Glutamatergic neuron (in vitro differentiated cells): ENCODE measurements around the gene ARMS2. TPM values are rescaled to one million over a fixed set of nuclear protein-coding genes. Genes with fewer than 3 reads are reported as not detected.

ENCODE experiments used
- DNase-seq: peaks from one replicate; pipeline ENCODE4 v3.0.0; 2022
- H3K27ac Mint-ChIP-seq: one replicate; pipeline ENCODE4 v1.8.0; 2020; ENCODE audit warnings: mild to moderate bottlenecking, mixed read lengths, inconsistent platforms; ENCODE audit not compliant: unreplicated experiment
- H3K27me3 Mint-ChIP-seq: one replicate; pipeline ENCODE4 v1.8.0; 2020; ENCODE audit warnings: mild to moderate bottlenecking, moderate library complexity, mixed read lengths, inconsistent platforms; ENCODE audit not compliant: unreplicated experiment
- H3K36me3 Mint-ChIP-seq: one replicate; pipeline ENCODE4 v1.8.0; 2020; ENCODE audit warnings: mild to moderate bottlenecking, mixed read lengths, inconsistent platforms; ENCODE audit not compliant: unreplicated experiment
- H3K4me1 Mint-ChIP-seq: one replicate; pipeline ENCODE4 v1.8.0; 2020; ENCODE audit warnings: mild to moderate bottlenecking, low read depth, mixed read lengths, inconsistent platforms; ENCODE audit not compliant: unreplicated experiment
- H3K4me3 Mint-ChIP-seq: one replicate; pipeline ENCODE4 v1.8.0; 2020; ENCODE audit warnings: mild to moderate bottlenecking, mixed read lengths, inconsistent platforms; ENCODE audit not compliant: unreplicated experiment
- H3K9me3 Mint-ChIP-seq: one replicate; pipeline ENCODE4 v1.8.0; 2020; ENCODE audit warnings: mild to moderate bottlenecking, moderate library complexity, mixed read lengths, inconsistent platforms; ENCODE audit not compliant: unreplicated experiment
- CTCF ChIP-seq: fragments of 200-600 bp; sonication (generic); IDR thresholded peaks from one replicate; pipeline ENCODE4 v1.5.0; 2021; ENCODE audit not compliant: partially characterized antibody, unreplicated experiment
- total RNA-seq: library from RNA; stranded (reverse); fragmentation: NEBNext Ultra II Directional; extraction: Animal tissue kit (Norgen Biotek cat#: 25700); gene quantifications from one replicate; pipeline ENCODE4 v1.2.1, GENCODE V29; 2021; ENCODE audit not compliant: unreplicated experiment

ARMS2 gene
- total RNA-seq, 1 donor from 2014 or later: not detected

DNA sequence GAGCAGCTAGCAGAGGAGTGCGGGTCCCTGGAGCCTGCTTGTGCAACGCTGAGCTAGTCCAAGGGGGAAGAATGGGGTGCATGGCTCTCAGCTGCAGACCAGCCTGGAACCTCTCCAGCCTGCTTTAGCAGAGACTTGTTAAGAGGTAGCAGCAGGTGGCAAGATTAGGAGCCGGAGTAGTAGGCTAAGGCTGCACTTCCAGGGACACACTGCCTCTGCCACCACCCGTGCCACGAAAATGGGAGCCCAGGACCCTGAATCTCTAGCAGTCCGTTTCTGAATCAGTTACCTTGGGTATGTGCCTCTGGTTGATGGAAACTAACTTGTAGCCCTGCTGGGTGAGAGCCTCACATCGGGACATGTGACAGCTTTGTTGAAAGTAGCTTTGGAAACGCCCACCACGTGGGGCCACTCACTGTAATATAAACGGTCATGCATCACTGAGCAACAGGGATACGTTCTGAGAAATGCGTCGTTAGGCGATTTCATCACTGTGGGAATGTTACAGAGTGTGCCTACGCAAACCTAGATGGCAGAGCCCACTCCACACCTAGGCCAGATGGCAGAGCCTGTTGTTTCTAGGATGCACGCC, 32.8 kb downstream of the ARMS2 start:
- TF ChIP-seq CTCF: no peak
- Mint-ChIP-seq H3K27me3 (no peaks in the 10 kb centered on the region), H3K36me3 (no peaks in the 10 kb centered on the region), H3K27ac (no peak overlapping the region), H3K4me3 (no peak overlapping the region), H3K9me3 (no peaks in the 10 kb centered on the region), H3K4me1 (peaks cover 6% of the 10 kb centered on the region)
- DNase-seq: no peak

DNA sequence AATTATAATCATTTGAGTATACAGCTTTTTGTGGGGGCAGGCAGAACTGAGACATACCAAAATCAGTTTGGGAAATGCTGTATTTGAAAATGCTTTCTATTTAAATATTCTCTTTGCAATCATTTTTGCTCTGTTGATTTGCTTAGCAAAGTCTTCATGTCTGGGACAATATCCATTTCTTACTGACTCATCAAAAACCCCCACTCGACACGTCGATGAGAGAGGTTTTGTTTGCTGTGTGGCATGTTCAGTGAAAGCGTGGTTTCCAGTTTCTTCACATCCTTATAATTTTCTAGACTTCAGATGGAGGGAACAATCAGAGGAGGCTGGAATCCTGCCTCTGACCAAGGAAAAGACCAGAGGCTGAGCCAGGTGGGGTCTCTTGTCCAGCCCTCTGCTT, 35.8 kb downstream of the ARMS2 start:
- DNase-seq: no peak
- H3K27me3 Mint-ChIP-seq: peaks cover 1% of the 10 kb centered on the region
- H3K4me3 Mint-ChIP-seq: no peak overlapping the region
- H3K9me3 Mint-ChIP-seq: no peaks in the 10 kb centered on the region
- TF ChIP-seq CTCF: no peak
- H3K27ac Mint-ChIP-seq: no peak overlapping the region
- H3K36me3 Mint-ChIP-seq: no peaks in the 10 kb centered on the region
- H3K4me1 Mint-ChIP-seq: peaks cover 20% of the 10 kb centered on the region

- H3K36me3 Mint-ChIP-seq: no peaks in the 10 kb centered on the region
- no peak overlapping the region for H3K4me3 Mint-ChIP-seq
- peaks cover 26% of the 10 kb centered on the region for H3K4me1 Mint-ChIP-seq
- no peak for TF ChIP-seq CTCF
- peaks cover 1% of the 10 kb centered on the region for H3K27me3 Mint-ChIP-seq
- no peak for DNase-seq
- H3K27ac Mint-ChIP-seq: no peak overlapping the region
- no peaks in the 10 kb centered on the region for H3K9me3 Mint-ChIP-seq
Measured at GRCh38 chr10:122490786-122491680, 36.6 kb downstream of the ARMS2 start.

DNA sequence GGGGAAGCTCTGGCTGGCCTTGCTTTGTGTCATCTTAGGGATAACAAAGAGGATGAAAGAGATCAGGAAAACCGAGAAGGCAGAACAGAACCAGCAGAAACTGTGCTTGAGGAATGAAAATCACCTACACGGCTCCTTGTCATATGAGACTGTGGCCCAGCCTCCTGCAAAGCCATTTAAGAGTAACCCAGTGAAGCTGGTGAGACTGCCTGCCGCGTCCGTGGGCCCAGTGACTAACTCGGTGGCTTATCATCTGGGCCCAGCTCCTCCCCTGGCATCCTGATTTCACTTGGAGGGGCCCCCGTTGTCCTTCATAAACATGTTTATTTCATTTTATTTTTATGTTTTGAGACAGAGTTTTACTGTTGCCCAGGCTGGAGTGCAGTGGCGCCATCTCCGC, 37.6 kb downstream of the ARMS2 start:
- Mint-ChIP-seq H3K27me3 (peaks cover 6% of the 10 kb centered on the region), H3K36me3 (no peaks in the 10 kb centered on the region), H3K4me3 (no peak overlapping the region), H3K4me1 (peaks cover 30% of the 10 kb centered on the region), H3K9me3 (no peaks in the 10 kb centered on the region), H3K27ac (no peak overlapping the region)
- TF ChIP-seq CTCF: no peak
- no peak for DNase-seq

DNA sequence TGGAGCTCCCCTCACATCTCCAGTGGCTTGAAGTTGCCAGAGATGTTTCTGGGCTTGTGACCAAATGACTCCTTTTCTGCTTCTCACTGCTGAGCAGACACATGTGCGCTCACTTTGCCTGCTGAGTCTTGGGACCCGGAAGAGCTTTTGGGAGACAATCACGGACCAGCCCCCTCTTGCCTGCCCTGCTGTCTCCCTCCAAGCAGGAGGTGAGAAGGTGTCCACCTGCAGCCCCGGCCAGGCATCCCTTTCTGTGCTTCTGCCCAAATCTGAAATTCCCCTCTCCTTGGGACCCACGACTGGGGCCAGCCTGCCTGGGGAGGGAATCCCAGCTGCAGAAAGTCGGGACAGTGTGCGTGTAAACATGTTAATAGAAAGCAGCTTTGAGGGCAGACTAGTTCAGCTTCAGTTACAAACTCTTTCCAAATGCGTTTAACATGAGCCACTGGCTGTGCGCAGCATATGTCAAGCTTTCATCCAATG, 38.6 kb downstream of the ARMS2 start:
- peaks cover 24% of the 10 kb centered on the region for H3K4me1 Mint-ChIP-seq
- no peak for DNase-seq
- no peak overlapping the region for H3K4me3 Mint-ChIP-seq
- H3K27ac Mint-ChIP-seq: no peak overlapping the region
- peaks cover 7% of the 10 kb centered on the region for H3K27me3 Mint-ChIP-seq
- no peaks in the 10 kb centered on the region for H3K9me3 Mint-ChIP-seq
- H3K36me3 Mint-ChIP-seq: no peaks in the 10 kb centered on the region
- no peak for TF ChIP-seq CTCF
